ENCODE data around the gene PHC2. TPM values are rescaled to one million over a fixed set of nuclear protein-coding genes. Genes with fewer than 3 reads are reported as not detected.

PHC2 gene
- total and polyA plus RNA-seq, 2 experiments from 2014 or later, result 77.5 to 121 TPM

DNA sequence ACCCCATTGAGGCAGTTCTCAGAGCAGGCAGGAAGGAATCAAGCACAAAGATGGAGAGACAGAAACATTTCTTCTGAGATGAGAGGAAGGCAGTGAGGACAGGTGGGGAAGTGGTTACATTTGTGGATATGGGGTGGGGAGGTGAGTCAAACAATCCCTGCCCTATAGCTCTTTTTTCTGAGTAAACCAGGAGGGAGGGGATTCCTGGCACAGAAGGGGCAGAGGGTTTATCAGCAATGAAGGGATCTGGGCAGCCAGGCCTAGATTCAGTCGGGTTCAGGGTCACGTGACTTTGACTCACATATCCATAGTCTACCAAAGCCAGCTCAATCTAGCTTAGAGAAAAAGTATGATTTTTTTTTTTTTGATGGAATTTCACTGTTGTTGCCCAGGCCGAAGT, 15.7 kb upstream of the PHC2 start:
- H3K9me3 ChIP-seq (ENCODE audit: low read depth), result no peaks in the 10 kb centered on the region
- WGBS (ENCODE audit: low lambda C conversion rate, missing lambda C conversion rate), result 92% methylated on average over 3 of the region's 3 CpGs

DNA sequence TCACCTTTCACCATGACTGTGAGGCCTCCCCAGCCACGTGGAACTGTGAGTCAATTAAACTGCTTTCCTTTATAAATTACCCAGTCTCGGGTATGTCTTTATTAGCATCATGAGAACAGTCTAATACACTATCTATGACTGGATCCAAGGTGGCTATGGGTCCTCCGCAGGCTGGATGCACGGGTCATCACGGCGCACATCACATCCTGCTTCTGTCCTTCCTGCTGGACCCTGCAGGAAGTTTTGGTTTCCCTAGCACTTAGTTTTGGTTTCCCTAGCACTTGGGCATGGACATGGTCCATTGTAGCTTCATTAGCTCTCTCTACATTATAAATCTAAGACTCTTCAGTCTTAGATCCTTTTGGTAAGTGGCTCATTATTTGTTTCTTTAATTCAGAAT, 14.2 kb upstream of the PHC2 start:
- Histone ChIP-seq H3K4me3 (no peak overlapping the region), H3K27ac (no peak overlapping the region), H3K27me3 (no peaks in the 10 kb centered on the region), H3K9me3 (ENCODE audit: low read depth) (no peaks in the 10 kb centered on the region), H3K4me1 (ENCODE audit: insufficient read depth) (peaks cover 7% of the 10 kb centered on the region), H3K36me3 (replicated peaks; ENCODE audit: insufficient read depth, low read depth) (no peaks in the 10 kb centered on the region), H2AFZ (no peak overlapping the region), H3K9me2 (replicated peaks; ENCODE audit: insufficient read depth) (no peaks in the 10 kb centered on the region), H3K4me2 (no peak overlapping the region), H3K79me2 (no peaks in the 10 kb centered on the region), H4K20me1 (ENCODE audit: insufficient read depth, poor library complexity, severe bottlenecking) (no peaks in the 10 kb centered on the region)
- 93% methylated on average over 6 of the region's 6 CpGs for WGBS (ENCODE audit: low lambda C conversion rate, missing lambda C conversion rate)
- no peak for DNase-seq (ENCODE audit: low spot score)
- TF ChIP-seq EZH2phosphoT487 (IDR thresholded peaks at IDR 0.05; ENCODE audit: low read depth, severe bottlenecking, unreplicated experiment), result no peak
- TF ChIP-seq, protein P1, sequence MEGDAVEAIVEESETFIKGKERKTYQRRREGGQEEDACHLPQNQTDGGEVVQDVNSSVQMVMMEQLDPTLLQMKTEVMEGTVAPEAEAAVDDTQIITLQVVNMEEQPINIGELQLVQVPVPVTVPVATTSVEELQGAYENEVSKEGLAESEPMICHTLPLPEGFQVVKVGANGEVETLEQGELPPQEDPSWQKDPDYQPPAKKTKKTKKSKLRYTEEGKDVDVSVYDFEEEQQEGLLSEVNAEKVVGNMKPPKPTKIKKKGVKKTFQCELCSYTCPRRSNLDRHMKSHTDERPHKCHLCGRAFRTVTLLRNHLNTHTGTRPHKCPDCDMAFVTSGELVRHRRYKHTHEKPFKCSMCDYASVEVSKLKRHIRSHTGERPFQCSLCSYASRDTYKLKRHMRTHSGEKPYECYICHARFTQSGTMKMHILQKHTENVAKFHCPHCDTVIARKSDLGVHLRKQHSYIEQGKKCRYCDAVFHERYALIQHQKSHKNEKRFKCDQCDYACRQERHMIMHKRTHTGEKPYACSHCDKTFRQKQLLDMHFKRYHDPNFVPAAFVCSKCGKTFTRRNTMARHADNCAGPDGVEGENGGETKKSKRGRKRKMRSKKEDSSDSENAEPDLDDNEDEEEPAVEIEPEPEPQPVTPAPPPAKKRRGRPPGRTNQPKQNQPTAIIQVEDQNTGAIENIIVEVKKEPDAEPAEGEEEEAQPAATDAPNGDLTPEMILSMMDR (IDR thresholded peaks at IDR 0.05; ENCODE audit: poor library complexity), result no peak

More for the DNA sequence above, 15.7 kb upstream of the PHC2 start:
- TF ChIP-seq EZH2 (IDR thresholded peaks at IDR 0.05; ENCODE audit: borderline replicate concordance) (no peak), EZH2phosphoT487 (IDR thresholded peaks at IDR 0.05; ENCODE audit: low read depth, severe bottlenecking, unreplicated experiment) (no peak)
- TF ChIP-seq, protein P1 (IDR thresholded peaks at IDR 0.05; ENCODE audit: poor library complexity), result no peak
- no peaks in the 10 kb centered on the region for H3K36me3 ChIP-seq (replicated peaks; ENCODE audit: insufficient read depth, low read depth)
- DNase-seq (ENCODE audit: low spot score), result no peak
- no peaks in the 10 kb centered on the region for H3K9me2 ChIP-seq (replicated peaks; ENCODE audit: insufficient read depth)
- no peak overlapping the region for H3K27ac ChIP-seq
- H3K79me2 ChIP-seq, result no peaks in the 10 kb centered on the region
- H3K4me3 ChIP-seq, result no peak overlapping the region
- no peaks in the 10 kb centered on the region for H3K27me3 ChIP-seq
- H3K4me2 ChIP-seq, result no peak overlapping the region
- H3K4me1 ChIP-seq (ENCODE audit: insufficient read depth), result peaks cover 7% of the 10 kb centered on the region
- H2AFZ ChIP-seq, result no peak overlapping the region
- H4K20me1 ChIP-seq (ENCODE audit: insufficient read depth, poor library complexity, severe bottlenecking), result no peaks in the 10 kb centered on the region

DNA sequence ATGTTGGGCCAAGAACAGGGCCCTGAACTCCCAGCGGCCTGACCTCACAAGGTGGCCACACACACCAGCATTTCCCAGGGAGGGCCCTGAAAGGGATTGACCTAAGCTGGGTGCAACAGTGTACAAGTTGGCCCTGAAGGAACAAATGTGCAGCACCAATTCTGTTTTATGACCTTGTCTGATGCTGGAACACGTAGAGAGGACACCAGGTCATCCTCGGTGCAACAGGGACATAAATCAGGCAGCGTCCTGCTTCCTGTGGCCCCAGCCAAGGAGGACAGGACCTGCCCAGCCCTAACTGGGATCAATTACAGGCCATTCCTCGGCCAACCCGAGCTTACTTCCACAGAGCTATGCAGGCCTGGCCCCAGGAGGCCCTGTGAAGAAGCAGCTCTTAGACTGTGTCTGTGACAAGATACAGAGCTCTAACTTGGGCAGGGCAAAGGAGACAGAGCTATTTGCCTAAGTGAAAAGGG, 12.8 kb upstream of the PHC2 start:
- TF ChIP-seq, protein P1 (IDR thresholded peaks at IDR 0.05; ENCODE audit: poor library complexity), result no peak
- TF ChIP-seq EZH2 (IDR thresholded peaks at IDR 0.05; ENCODE audit: borderline replicate concordance) (no peak), EZH2phosphoT487 (IDR thresholded peaks at IDR 0.05; ENCODE audit: low read depth, severe bottlenecking, unreplicated experiment) (no peak)
- H3K79me2 ChIP-seq, result no peaks in the 10 kb centered on the region
- H3K4me2 ChIP-seq, result no peak overlapping the region
- peaks cover 7% of the 10 kb centered on the region for H3K4me1 ChIP-seq (ENCODE audit: insufficient read depth)
- H3K27ac ChIP-seq, result peak overlapping the region; percentile 9
- H3K36me3 ChIP-seq (replicated peaks; ENCODE audit: insufficient read depth, low read depth), result no peaks in the 10 kb centered on the region
- 35% methylated on average over 6 of the region's 6 CpGs for WGBS (ENCODE audit: low lambda C conversion rate, missing lambda C conversion rate)
- H4K20me1 ChIP-seq (ENCODE audit: insufficient read depth, poor library complexity, severe bottlenecking), result no peaks in the 10 kb centered on the region
- H3K9me2 ChIP-seq (replicated peaks; ENCODE audit: insufficient read depth), result no peaks in the 10 kb centered on the region
- no peak overlapping the region for H2AFZ ChIP-seq
- no peaks in the 10 kb centered on the region for H3K9me3 ChIP-seq (ENCODE audit: low read depth)
- no peaks in the 10 kb centered on the region for H3K27me3 ChIP-seq
- no peak overlapping the region for H3K4me3 ChIP-seq
- peak; percentile 19 for DNase-seq (ENCODE audit: low spot score)
